Sigmoid colon (tissue), 4 donors: ENCODE measurements around the gene TRIAP1.

ENCODE experiments used
- EP300 ChIP-seq, 4 donors: sonication (generic); formaldehyde crosslinking; IDR thresholded peaks; one replicate each; pipeline ENCODE4 v1.6.1; 2017; ENCODE audit warnings: antibody characterized with exemption in 4 of 4
- POLR2A ChIP-seq, 2 donors: fragments of 450-650 bp; IDR thresholded peaks; one replicate each; pipeline ENCODE4 v1.6.1; 2016; ENCODE audit warnings: antibody characterized with exemption in 2 of 2, mild to moderate bottlenecking in 2 of 2, moderate library complexity in 2 of 2
- TF ChIP-seq, protein P1 (sequence below), 4 experiments: fragments of 450-650 bp in 3 of 4; fragments of 200-600 bp in 1 of 4; IDR thresholded peaks; one replicate each; pipeline ENCODE4 v1.5.1; 2016 to 2019; ENCODE audit warnings: antibody characterized with exemption in 4 of 4, mild to moderate bottlenecking in 3 of 4, moderate library complexity in 2 of 4

DNA sequence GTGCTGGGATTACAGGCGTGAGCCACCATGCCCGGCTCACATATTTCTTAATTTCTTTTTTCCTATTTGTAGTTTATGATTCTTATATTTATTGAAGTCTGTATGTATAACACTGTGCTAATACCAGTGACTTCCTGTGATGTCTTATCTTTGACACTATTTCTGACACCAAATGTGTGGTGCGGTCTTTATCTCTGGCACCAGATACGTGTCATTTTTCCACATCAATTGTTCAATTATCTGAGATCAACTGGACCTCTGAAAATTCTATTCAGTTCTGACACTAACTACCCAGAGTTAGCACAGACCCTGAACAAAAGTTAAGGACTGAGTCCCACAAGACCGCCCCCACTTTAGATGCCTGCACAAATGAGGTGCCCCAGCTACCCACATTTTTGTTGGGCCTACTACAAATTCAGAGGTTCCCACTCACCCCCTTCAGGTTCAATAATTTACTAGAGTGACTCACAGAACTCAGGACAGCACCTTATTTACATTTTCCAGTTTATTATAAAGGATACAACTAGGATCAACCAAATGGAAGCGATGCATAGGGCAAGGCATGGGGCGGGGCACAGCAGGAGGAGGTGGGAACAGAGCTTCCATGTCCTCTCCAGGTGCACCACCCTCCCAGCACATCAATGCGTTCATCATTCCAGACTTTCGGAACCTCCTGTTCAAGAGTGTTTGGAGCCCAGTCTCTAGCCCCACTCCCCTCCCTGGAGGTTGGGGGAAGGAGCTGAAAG is 35.0 kb upstream of the TRIAP1 start:
- TF ChIP-seq, protein P1, sequence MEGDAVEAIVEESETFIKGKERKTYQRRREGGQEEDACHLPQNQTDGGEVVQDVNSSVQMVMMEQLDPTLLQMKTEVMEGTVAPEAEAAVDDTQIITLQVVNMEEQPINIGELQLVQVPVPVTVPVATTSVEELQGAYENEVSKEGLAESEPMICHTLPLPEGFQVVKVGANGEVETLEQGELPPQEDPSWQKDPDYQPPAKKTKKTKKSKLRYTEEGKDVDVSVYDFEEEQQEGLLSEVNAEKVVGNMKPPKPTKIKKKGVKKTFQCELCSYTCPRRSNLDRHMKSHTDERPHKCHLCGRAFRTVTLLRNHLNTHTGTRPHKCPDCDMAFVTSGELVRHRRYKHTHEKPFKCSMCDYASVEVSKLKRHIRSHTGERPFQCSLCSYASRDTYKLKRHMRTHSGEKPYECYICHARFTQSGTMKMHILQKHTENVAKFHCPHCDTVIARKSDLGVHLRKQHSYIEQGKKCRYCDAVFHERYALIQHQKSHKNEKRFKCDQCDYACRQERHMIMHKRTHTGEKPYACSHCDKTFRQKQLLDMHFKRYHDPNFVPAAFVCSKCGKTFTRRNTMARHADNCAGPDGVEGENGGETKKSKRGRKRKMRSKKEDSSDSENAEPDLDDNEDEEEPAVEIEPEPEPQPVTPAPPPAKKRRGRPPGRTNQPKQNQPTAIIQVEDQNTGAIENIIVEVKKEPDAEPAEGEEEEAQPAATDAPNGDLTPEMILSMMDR (IDR thresholded peaks at IDR 0.05), result no peak
- TF ChIP-seq EP300 (IDR thresholded peaks at IDR 0.05) (no peak), POLR2A (IDR thresholded peaks at IDR 0.05) (no peak)
